Pancreas (tissue), 10 donors: ENCODE data around the gene FCER2. TPM values are rescaled to one million over a fixed set of nuclear protein-coding genes. Genes with fewer than 3 reads are reported as not detected.

Experiments
- ATAC-seq, 4 donors: fragments of 200-7000 bp; cut with Tn5 transposase; one replicate each; pipeline versions ENCODE4 v1.8.0 to v1.9.1; 2020; ENCODE audit warnings: mild to moderate bottlenecking in 4 of 4, moderate library complexity in 4 of 4
- DNase-seq, 6 donors: peaks; one replicate each; pipeline ENCODE4 v3.0.0-alpha.2; 2020
- FAIRE-seq: peaks from 2 replicates; lab custom pipeline; 2012; peaks lifted over from hg19 to GRCh38; lab: Jason Lieb, UNC
- H3K27ac ChIP-seq, 4 donors: fragments of 200-600 bp; sonication (generic); 1 replicate in 3 of 4; 2 replicates in 1 of 4; pipeline versions ENCODE4 v1.5.0 to v1.8.0; 2020
- H3K27me3 ChIP-seq, 4 donors: fragments of 200-600 bp; one replicate each; pipeline ENCODE4 v1.8.0; 2021
- H3K36me3 ChIP-seq, 3 donors: fragments of 200-600 bp; sonication (generic) in 1 of 3; one replicate each; pipeline versions ENCODE4 v1.5.0 to v1.8.0; 2020 to 2021
- H3K4me1 ChIP-seq, 3 donors: fragments of 200-600 bp; one replicate each; pipeline ENCODE4 v1.8.0; 2021
- H3K4me3 ChIP-seq, 4 donors: fragments of 200-600 bp; sonication (generic) in 2 of 4; one replicate each; pipeline versions ENCODE4 v1.5.0 to v1.8.0; 2020 to 2021
- H3K9me3 ChIP-seq, 4 donors: fragments of 200-600 bp; one replicate each; pipeline ENCODE4 v1.8.0; 2021
- CTCF ChIP-seq, 4 donors: fragments of 200-600 bp; sonication (generic) in 3 of 4; IDR thresholded peaks; one replicate each; pipeline versions ENCODE4 v1.5.0 to v1.8.0; 2021; ENCODE audit warnings: antibody characterized with exemption in 4 of 4
- WGBS, 2 donors: extraction: QIAGEN DNeasy Blood & Tissue Kit; methylation state at CpG; one replicate each; pipeline ENCODE4 v1.1.7; 2013; 5-methylcytosine and 5-hydroxymethylcytosine counted together
- intact Hi-C, 3 donors: fragments of 100-400 bp; cut with DNase I; formaldehyde crosslinking; loops; one replicate each; pipeline versions ENCODE4 v1.11.1 to v1.14.2; 2022
- polyA plus RNA-seq, 2 donors: library from polyadenylated mRNA; stranded (reverse); fragments of 200-250 nt; gene quantifications; one replicate each; pipeline ENCODE4 v1.2.3, GENCODE V29; 2013
- total RNA-seq, 6 donors: library from RNA; stranded (reverse); fragmentation: NEBNext Ultra II Directional in 4 of 6; extraction: Animal tissue kit (Norgen Biotek cat#: 25700) in 4 of 6; gene quantifications; one replicate each; pipeline versions ENCODE4 v1.2.1 to v1.2.4, GENCODE V29; 2021 to 2023
- donor health status: healthy with polysubstance abuse.
- donor health status: DM: no; HTN: no; CAD: no; lungs with moderate emphysema.
- donor health status: DM: no; HTN: no; CAD: no.
- donor health status: control.
- donor health status: control.
- donor health status: Bipolar disorder and iron deficiency.
- donor health status: DM: yes; HTN: yes; CAD: no.
- donor health status: DM: no; HTN: no; CAD: no.
- donor health status: DM: no; HTN: no; CAD: no.
- donor health status: DM: yes; HTN: yes; CAD: no.

Gene FCER2
- total and polyA plus RNA-seq, 8 donors = 0.08 to 0.51 (median 0.19) TPM; not detected in 5

GRCh38 chr19:7698583-7698982 is 3.3 kb downstream of the FCER2 start:
- 16 to 18% methylated on average over 11 of the region's 11 CpGs for WGBS, 2 donors
- FAIRE-seq (no peak), ATAC-seq (no peak), DNase-seq (no peak)
- Histone ChIP-seq H3K27ac (no peak overlapping the region), H3K4me1 (no peaks in the 10 kb centered on the region), H3K36me3 (no peaks in the 10 kb centered on the region), H3K27me3 (no peaks in the 10 kb centered on the region), H3K4me3 (no peak overlapping the region), H3K9me3 (no peaks in the 10 kb centered on the region)
- intact Hi-C loops = no loop called here
- TF ChIP-seq CTCF (IDR thresholded peaks at IDR 0.05) = no peak

GRCh38 chr19:7697721-7698287 is 4.1 kb downstream of the FCER2 start:
- no peak for DNase-seq
- Histone ChIP-seq H3K4me3 (no peak overlapping the region), H3K36me3 (no peaks in the 10 kb centered on the region), H3K9me3 (no peaks in the 10 kb centered on the region), H3K27me3 (no peaks in the 10 kb centered on the region), H3K27ac (no peak overlapping the region), H3K4me1 (no peaks in the 10 kb centered on the region)
- no peak for FAIRE-seq
- WGBS, 2 donors = 63 to 68% methylated on average over 10 of the region's 10 CpGs
- no peak for ATAC-seq
- no peak for TF ChIP-seq CTCF (IDR thresholded peaks at IDR 0.05)
- intact Hi-C loops = no loop called here

- Histone ChIP-seq H3K4me1 (no peaks in the 10 kb centered on the region), H3K9me3 (no peaks in the 10 kb centered on the region), H3K4me3 (no peak overlapping the region), H3K36me3 (no peaks in the 10 kb centered on the region), H3K27ac (no peak overlapping the region), H3K27me3 (no peaks in the 10 kb centered on the region)
- no peak for DNase-seq
- no peak for ATAC-seq
- no peak for TF ChIP-seq CTCF (IDR thresholded peaks at IDR 0.05)
- intact Hi-C loops = no loop called here
- WGBS, 2 donors = 41 to 46% methylated on average over 4 of the region's 4 CpGs
- FAIRE-seq = no peak
Measured at GRCh38 chr19:7694499-7694898, 7.4 kb downstream of the FCER2 start.

DNA sequence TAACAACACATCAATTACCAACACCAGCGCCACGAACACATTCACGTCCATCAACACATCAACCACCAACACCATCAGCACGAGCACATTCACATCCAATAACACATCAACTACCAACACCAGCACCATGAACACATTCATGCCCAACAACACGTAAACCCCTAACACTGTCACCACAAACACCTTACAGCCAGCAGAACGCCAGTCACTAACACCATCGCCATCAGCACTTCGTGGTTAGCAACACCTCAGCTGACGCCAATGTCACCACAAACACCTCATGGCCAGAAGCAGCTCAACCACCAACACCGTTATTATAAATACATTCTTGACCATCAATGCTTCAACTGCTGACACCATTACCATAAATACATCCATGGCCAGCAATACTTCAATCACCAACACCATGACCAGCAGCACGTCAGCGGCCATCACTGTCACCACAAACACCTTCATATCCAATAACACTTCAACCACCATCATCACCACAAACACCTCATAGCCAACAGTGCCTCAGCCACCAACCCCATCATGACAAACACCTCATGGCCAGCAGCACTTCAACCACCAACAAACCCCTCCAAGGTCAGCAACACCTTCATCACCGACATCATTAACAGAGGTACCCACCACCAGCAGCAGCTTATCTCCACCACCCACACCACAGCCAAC is 9.4 kb downstream of the FCER2 start:
- H3K27ac ChIP-seq = no peak overlapping the region
- ATAC-seq (no peak), DNase-seq (no peak), FAIRE-seq (no peak)
- H3K4me1 ChIP-seq = no peaks in the 10 kb centered on the region
- H3K4me3 ChIP-seq = no peak overlapping the region
- no peaks in the 10 kb centered on the region for H3K9me3 ChIP-seq
- 59 to 65% methylated on average over 13 of the region's 13 CpGs for WGBS, 2 donors
- no peak for TF ChIP-seq CTCF (IDR thresholded peaks at IDR 0.05)
- intact Hi-C loops = no loop called here
- no peaks in the 10 kb centered on the region for H3K36me3 ChIP-seq
- H3K27me3 ChIP-seq = no peaks in the 10 kb centered on the region

DNA sequence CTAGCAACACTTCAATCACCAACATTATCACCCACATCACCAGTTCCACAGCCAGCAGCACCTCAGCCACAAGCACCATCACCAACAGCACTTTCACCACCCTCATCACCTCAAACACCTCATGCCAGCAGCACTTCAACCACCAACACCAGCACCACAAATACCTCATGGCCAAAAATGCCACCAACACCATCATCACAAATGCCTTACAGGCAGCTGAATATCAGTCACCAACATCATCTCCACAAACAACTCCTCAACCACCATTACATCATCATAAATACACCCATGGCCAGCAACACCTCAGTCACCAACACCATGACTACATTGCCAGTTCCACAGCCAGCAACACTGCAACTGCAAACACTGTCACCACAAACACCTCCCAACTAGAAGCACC is 10.4 kb downstream of the FCER2 start:
- intact Hi-C loops = no loop called here

More for the DNA sequence above, 10.4 kb downstream of the FCER2 start:
- H3K9me3 ChIP-seq = no peaks in the 10 kb centered on the region
- no peak for TF ChIP-seq CTCF (IDR thresholded peaks at IDR 0.05)
- FAIRE-seq (no peak), DNase-seq (no peak), ATAC-seq (no peak)
- H3K27ac ChIP-seq = no peak overlapping the region
- H3K27me3 ChIP-seq = no peaks in the 10 kb centered on the region
- H3K4me3 ChIP-seq = no peak overlapping the region
- H3K36me3 ChIP-seq = no peaks in the 10 kb centered on the region
- no peaks in the 10 kb centered on the region for H3K4me1 ChIP-seq
